H4 (cell line): ENCODE results near the gene MX1. TPM values are rescaled to one million over a fixed set of nuclear protein-coding genes. Genes with fewer than 3 reads are reported as not detected.

ENCODE experiments used
- DNase-seq: peaks from one replicate; pipeline ENCODE4 v3.0.0-alpha.2; 2015; ENCODE audit warnings: low spot score
- total RNA-seq: library from RNA; depleted of rRNA; stranded (reverse); fragments of >200 nt; shearing (Covaris generic); gene quantifications from 2 replicates; pipeline ENCODE4 v1.2.3, GENCODE V29; 2014; rRNA removed

The MX1 gene
- total RNA-seq, 1 experiment from 2014 or later, result 38.8 TPM

GRCh38 chr21:41489329-41489728, 63.3 kb downstream of the MX1 start:
- no peak for DNase-seq

GRCh38 chr21:41490330-41490729, 64.3 kb downstream of the MX1 start:
- no peak for DNase-seq

- no peak for DNase-seq
Measured at GRCh38 chr21:41491412-41491811, 65.4 kb downstream of the MX1 start.

GRCh38 chr21:41494242-41494641, 68.2 kb downstream of the MX1 start:
- no peak for DNase-seq

GRCh38 chr21:41497008-41497407, 71.0 kb downstream of the MX1 start:
- no peak for DNase-seq

GRCh38 chr21:41497788-41498187, 71.7 kb downstream of the MX1 start:
- no peak for DNase-seq

GRCh38 chr21:41499920-41500319, 73.9 kb downstream of the MX1 start:
- DNase-seq, result no peak

- no peak for DNase-seq
Measured at GRCh38 chr21:41500363-41500762, 74.3 kb downstream of the MX1 start.

- no peak for DNase-seq
Measured at GRCh38 chr21:41500931-41501381, 74.9 kb downstream of the MX1 start.

- DNase-seq, result peak; percentile 61
Measured at GRCh38 chr21:41501919-41502318, 75.9 kb downstream of the MX1 start.

GRCh38 chr21:41503331-41503730, 77.3 kb downstream of the MX1 start:
- no peak for DNase-seq

GRCh38 chr21:41504030-41504429, 78.0 kb downstream of the MX1 start:
- DNase-seq, result no peak

GRCh38 chr21:41506005-41506594, 80.1 kb downstream of the MX1 start:
- DNase-seq, result no peak

GRCh38 chr21:41506611-41507520, 80.8 kb downstream of the MX1 start:
- DNase-seq, result no peak

GRCh38 chr21:41507521-41508414, 81.7 kb downstream of the MX1 start, which contains the start of gene TMPRSS2:
Gene TMPRSS2 (minus strand): TSS chr21:41508158. CDS start chr21:41498133, 10,025 bp downstream.
- DNase-seq, result no peak

- no peak for DNase-seq
Measured at GRCh38 chr21:41508415-41509144, 82.5 kb downstream of the MX1 start.

Other genes with a start within 250 kb of the MX1 start
- gene FAM3B, start 109.4 kb upstream of the MX1 start, total RNA-seq, result not detected in 2 replicates
- 36.7 and 38.6 TPM in 2 replicates for gene MX2, start 64.2 kb upstream of the MX1 start, total RNA-seq
- gene TMPRSS2, start 81.9 kb downstream of the MX1 start, total RNA-seq, result 0.10 TPM in 1 of 2 replicates, not detected in the other